ENCODE results near the gene LATS2. TPM values are rescaled to one million over a fixed set of nuclear protein-coding genes. Genes with fewer than 3 reads are reported as not detected.

The LATS2 gene
- total RNA-seq (10 to 100 TPM in 1 of 5 experiments, 1 to 10 TPM in 4; 1.3 to 11.9 (median 2.3) TPM), polyA plus RNA-seq (not detected), total RNA-seq (0.94 reads per million)

DNA sequence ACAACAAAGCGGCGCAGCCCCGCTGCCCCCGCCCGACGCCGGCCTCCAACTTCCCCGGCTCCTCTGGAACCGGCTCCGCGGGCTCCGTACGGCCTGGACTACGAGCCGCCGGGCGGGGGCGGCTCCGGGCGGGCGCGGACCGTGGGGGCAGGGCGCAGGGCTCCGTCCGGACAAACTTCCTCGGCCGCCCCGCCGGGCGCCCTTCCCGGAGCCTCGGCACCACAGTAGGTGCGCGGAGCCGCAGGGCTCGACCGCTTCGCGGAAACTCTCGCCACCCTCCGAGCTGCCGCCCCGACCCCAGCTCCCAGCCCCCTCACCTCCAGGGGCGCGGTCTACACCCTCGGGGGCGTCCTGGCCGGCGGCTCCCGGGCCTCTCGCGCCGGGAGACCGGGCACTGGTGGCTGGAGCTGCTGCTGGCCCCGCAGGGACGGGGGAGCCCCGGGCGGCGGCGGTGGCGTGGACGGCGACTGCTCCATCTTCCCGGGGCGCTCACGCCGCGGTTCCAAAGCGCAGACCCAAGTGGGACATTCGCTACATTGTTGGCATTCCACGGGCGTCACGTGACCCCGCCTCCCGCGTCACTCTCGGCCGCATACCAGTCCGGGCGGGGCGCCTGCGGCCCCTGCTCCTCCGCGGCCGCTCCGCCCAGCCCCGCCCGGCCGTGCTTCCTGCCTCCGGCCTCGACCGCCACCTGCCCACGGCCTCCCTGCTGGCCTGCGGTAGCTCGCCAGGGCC is at the start of gene LATS2:
LATS2 (minus strand) TSS at position 558 of the 735 bp plus-strand sequence. CDS start 15,560 bp downstream, outside the sequence.
- peak within 1 kb of the TSS in 2 of 9 donors; percentile 45 to 59 for H3K27ac Mint-ChIP-seq
- peaks cover 0 to 2% (median 0%) of the 10 kb centered on the region in 11 donors for H3K9me3 Mint-ChIP-seq
- Histone ChIP-seq H3K4me1 (ENCODE audit: control insufficient read depth in 2 of 2, insufficient read depth in 2 of 2, low read length in 2 of 2) (no peaks in the 10 kb centered on the region), H3K9me3 (ENCODE audit: control insufficient read depth in 2 of 3, low read length in 3 of 3) (no peaks in the 10 kb centered on the region), H3K36me3 (ENCODE audit: control insufficient read depth in 2 of 3, insufficient read depth in 3 of 3, low read length in 3 of 3) (no peaks in the 10 kb centered on the region), H3K27me3 (ENCODE audit: control insufficient read depth in 2 of 2, insufficient read depth in 2 of 2, low read length in 2 of 2) (peaks cover 0 to 6% of the 10 kb centered on the region in 2 donors), H3K27ac (ENCODE audit: low read depth, low read length) (no peak within 1 kb of the TSS), H3K4me3 (ENCODE audit: low read length) (peak within 1 kb of the TSS; percentile 57)
- DNase-seq (peak in 7 of 9 donors; percentile 10 to 69 (median 14)), ATAC-seq (peak; percentile 95)
- H3K4me1 Mint-ChIP-seq: peaks cover 3 to 7% (median 5%) of the 10 kb centered on the region in 7 donors
- H3K36me3 Mint-ChIP-seq: peaks cover 0 to 5% (median 0%) of the 10 kb centered on the region in 5 donors
- H3K27me3 Mint-ChIP-seq: peaks cover 14 to 68% (median 27%) of the 10 kb centered on the region in 5 donors
- intact Hi-C loops (cut with micrococcal nuclease): no loop called here
- CTCF ChIA-PET: no interaction called here
- POLR2A ChIA-PET: no interaction called here
- H3K4me3 Mint-ChIP-seq: peak within 1 kb of the TSS; percentile 72 to 90 (median 84)

DNA sequence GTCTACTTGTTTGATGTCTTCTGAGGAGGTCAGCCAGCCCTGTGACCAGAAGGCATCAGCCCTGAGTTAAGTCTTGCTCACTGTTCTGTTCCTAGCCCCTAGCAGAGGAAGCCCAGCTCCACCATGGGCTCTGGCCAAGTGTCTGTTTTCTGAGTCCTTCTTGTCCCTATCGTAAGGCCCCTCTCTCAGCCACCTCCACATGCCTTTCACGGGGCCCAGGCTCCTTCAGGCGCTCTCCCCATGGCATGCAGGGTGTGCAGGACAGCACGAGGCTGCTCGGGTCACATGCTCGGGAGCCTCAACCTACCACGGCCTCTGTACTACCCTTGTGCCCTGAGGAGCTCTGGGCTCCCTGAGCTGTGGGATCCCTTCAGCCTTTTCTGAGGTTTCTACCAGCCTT is 47.8 kb upstream of the LATS2 start:
- Mint-ChIP-seq H3K27me3 (peaks cover 0 to 2% (median 0%) of the 10 kb centered on the region in 5 donors), H3K4me3 (no peak overlapping the region), H3K36me3 (no peaks in the 10 kb centered on the region), H3K9me3 (no peaks in the 10 kb centered on the region), H3K4me1 (peaks cover 0 to 2% (median 0%) of the 10 kb centered on the region in 7 donors), H3K27ac (no peak overlapping the region)
- no peak for ATAC-seq
- Histone ChIP-seq H3K36me3 (ENCODE audit: control insufficient read depth in 2 of 3, insufficient read depth in 3 of 3, low read length in 3 of 3) (no peaks in the 10 kb centered on the region), H3K27ac (ENCODE audit: low read depth, low read length) (no peak overlapping the region), H3K4me3 (ENCODE audit: low read length) (no peak overlapping the region), H3K9me3 (ENCODE audit: control insufficient read depth in 2 of 3, low read length in 3 of 3) (no peaks in the 10 kb centered on the region), H3K4me1 (ENCODE audit: control insufficient read depth in 2 of 2, insufficient read depth in 2 of 2, low read length in 2 of 2) (no peaks in the 10 kb centered on the region), H3K27me3 (ENCODE audit: control insufficient read depth in 2 of 2, insufficient read depth in 2 of 2, low read length in 2 of 2) (no peaks in the 10 kb centered on the region)
- CTCF ChIA-PET: interaction anchor here (1.7 kb wide), 1 partner anchor 368 kb away, joined by 7 read pairs; no protein-coding TSS in a partner anchor
- POLR2A ChIA-PET: no interaction called here
- DNase-seq: no peak
- intact Hi-C loops (cut with micrococcal nuclease): no loop called here

DNA sequence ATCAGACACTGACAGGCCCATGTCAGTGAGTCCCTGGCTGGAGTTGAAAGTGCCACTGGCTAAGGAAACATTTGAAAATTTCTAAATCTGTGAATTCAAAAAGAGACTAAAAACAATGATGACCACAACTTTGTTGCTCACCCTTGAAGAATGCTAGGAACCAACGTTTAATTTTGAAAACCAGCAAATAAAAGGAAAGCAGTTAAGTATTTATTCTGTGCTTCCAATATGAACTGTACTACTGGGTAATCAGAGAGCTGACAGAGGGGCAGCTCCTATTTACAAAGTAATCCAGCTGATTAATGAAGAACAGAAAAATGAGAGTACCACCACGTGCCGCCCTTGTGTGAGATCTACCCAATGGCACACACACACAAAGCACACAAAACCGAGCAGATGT is 44.7 kb upstream of the LATS2 start:
- Histone ChIP-seq H3K27me3 (ENCODE audit: control insufficient read depth in 2 of 2, insufficient read depth in 2 of 2, low read length in 2 of 2) (no peaks in the 10 kb centered on the region), H3K27ac (ENCODE audit: low read depth, low read length) (no peak overlapping the region), H3K9me3 (ENCODE audit: control insufficient read depth in 2 of 3, low read length in 3 of 3) (no peaks in the 10 kb centered on the region), H3K36me3 (ENCODE audit: control insufficient read depth in 2 of 3, insufficient read depth in 3 of 3, low read length in 3 of 3) (no peaks in the 10 kb centered on the region), H3K4me1 (ENCODE audit: control insufficient read depth in 2 of 2, insufficient read depth in 2 of 2, low read length in 2 of 2) (no peaks in the 10 kb centered on the region), H3K4me3 (ENCODE audit: low read length) (no peak overlapping the region)
- Mint-ChIP-seq H3K4me3 (no peak overlapping the region), H3K4me1 (peaks cover 0 to 2% (median 0%) of the 10 kb centered on the region in 7 donors), H3K9me3 (peaks cover 0 to 2% (median 0%) of the 10 kb centered on the region in 11 donors), H3K27ac (no peak overlapping the region), H3K36me3 (no peaks in the 10 kb centered on the region), H3K27me3 (peaks cover 0 to 5% (median 0%) of the 10 kb centered on the region in 5 donors)
- DNase-seq: no peak
- intact Hi-C loops (cut with micrococcal nuclease): no loop called here
- ATAC-seq: no peak
- ChIA-PET POLR2A (no interaction called here), CTCF (no interaction called here)

GRCh38 chr13:21104199-21105019 is 43.0 kb upstream of the LATS2 start:
- intact Hi-C loops (cut with micrococcal nuclease): no loop called here
- ChIA-PET POLR2A (no interaction called here), CTCF (no interaction called here)
- Mint-ChIP-seq H3K9me3 (peaks cover 0 to 2% (median 0%) of the 10 kb centered on the region in 11 donors), H3K4me3 (no peak overlapping the region), H3K36me3 (no peaks in the 10 kb centered on the region), H3K27me3 (peaks cover 0 to 5% (median 0%) of the 10 kb centered on the region in 5 donors), H3K4me1 (no peaks in the 10 kb centered on the region), H3K27ac (no peak overlapping the region)
- DNase-seq (no peak), ATAC-seq (no peak)
- no peak overlapping the region for H3K27ac ChIP-seq (ENCODE audit: low read depth, low read length)
- H3K4me1 ChIP-seq (ENCODE audit: control insufficient read depth in 2 of 2, insufficient read depth in 2 of 2, low read length in 2 of 2): no peaks in the 10 kb centered on the region
- no peaks in the 10 kb centered on the region for H3K36me3 ChIP-seq (ENCODE audit: control insufficient read depth in 2 of 3, insufficient read depth in 3 of 3, low read length in 3 of 3)
- H3K4me3 ChIP-seq (ENCODE audit: low read length): no peak overlapping the region
- no peaks in the 10 kb centered on the region for H3K9me3 ChIP-seq (ENCODE audit: control insufficient read depth in 2 of 3, low read length in 3 of 3)
- H3K27me3 ChIP-seq (ENCODE audit: control insufficient read depth in 2 of 2, insufficient read depth in 2 of 2, low read length in 2 of 2): no peaks in the 10 kb centered on the region

DNA sequence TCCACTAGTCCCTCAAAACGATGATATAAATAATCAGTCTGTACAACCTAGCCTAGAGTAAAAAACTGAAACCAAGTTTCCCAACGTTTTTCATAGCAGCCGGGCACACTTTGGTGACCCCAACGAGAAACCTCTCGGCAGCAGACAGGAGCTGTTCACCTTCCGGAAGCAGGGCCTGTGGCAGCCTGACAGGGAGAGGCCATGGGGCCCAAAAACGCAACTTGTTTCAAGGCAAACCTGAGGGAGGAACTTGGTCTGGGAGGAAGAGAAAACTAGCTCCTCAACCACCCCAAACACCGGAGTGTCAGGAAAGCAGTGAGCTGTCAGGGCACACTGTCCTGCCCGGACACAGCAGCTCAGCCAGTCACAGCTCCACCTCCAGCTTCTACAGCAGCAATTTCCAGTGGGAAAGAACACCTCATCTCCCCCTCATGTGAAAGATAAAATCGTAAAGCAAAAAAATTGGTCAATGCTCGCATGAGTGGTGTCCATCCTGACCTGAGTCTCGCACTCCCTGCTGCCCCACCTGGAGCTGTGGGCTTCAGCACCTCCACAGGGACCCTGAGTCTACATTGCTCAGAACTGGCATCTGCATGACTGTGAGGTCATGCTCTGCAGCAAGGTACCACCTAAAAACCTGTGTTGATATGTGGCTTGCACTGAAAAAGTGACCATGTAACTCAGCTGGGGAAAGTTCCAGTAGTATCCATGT is 40.6 kb upstream of the LATS2 start:
- POLR2A ChIA-PET: no interaction called here
- Histone ChIP-seq H3K9me3 (ENCODE audit: control insufficient read depth in 2 of 3, low read length in 3 of 3) (no peaks in the 10 kb centered on the region), H3K27ac (ENCODE audit: low read depth, low read length) (no peak overlapping the region), H3K4me1 (ENCODE audit: control insufficient read depth in 2 of 2, insufficient read depth in 2 of 2, low read length in 2 of 2) (no peaks in the 10 kb centered on the region), H3K27me3 (ENCODE audit: control insufficient read depth in 2 of 2, insufficient read depth in 2 of 2, low read length in 2 of 2) (no peaks in the 10 kb centered on the region), H3K4me3 (ENCODE audit: low read length) (no peak overlapping the region), H3K36me3 (ENCODE audit: control insufficient read depth in 2 of 3, insufficient read depth in 3 of 3, low read length in 3 of 3) (no peaks in the 10 kb centered on the region)
- H3K4me1 Mint-ChIP-seq: no peaks in the 10 kb centered on the region
- H3K36me3 Mint-ChIP-seq: no peaks in the 10 kb centered on the region
- intact Hi-C loops (cut with micrococcal nuclease): no loop called here
- no peak overlapping the region for H3K27ac Mint-ChIP-seq
- H3K9me3 Mint-ChIP-seq: peaks cover 0 to 2% (median 0%) of the 10 kb centered on the region in 11 donors
- H3K27me3 Mint-ChIP-seq: peaks cover 0 to 5% (median 4%) of the 10 kb centered on the region in 5 donors
- DNase-seq (no peak), ATAC-seq (no peak)
- no peak overlapping the region for H3K4me3 Mint-ChIP-seq
- CTCF ChIA-PET: interaction anchor here (0.5 to 1.4 kb wide), 3 partner anchors 9 to 377 kb away, joined by 3 to 4 read pairs (median 3); no protein-coding TSS in a partner anchor

DNA sequence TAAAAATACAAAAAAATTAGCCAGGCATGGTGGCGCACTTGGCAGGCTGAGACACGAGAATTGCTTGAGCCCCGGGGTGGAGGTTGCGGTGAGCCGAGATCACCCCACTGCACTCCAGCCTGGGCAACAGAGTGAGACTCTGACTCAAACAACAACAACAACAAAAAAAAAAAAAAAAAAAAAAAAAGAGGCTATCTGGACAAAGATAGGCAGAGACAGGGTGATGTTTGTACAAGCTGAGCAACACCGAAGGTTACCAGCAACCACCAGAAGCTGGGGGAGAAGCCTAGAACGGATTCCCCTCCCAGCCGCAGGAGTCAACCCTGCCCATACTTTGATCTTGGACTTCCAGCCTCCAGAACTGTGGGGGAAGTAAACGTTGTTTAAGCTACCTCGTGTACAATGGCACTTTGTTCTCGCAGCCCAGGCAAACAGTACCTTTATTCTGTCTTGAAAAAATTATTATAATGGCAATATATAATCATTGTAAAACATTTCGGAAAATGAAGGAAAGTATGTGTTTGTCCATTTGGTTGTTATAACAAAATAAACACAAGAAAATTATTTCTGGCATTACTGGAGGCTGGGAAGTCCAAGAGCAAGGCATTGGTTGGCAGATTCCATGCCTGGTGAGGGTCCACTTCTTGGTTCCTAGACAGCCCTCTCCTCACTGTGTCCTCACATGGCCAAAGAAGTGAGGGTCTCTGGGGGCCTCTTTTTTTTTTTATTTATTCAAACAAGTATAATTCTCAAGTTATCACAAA is 39.8 kb upstream of the LATS2 start:
- Histone ChIP-seq H3K27ac (ENCODE audit: low read depth, low read length) (no peak overlapping the region), H3K36me3 (ENCODE audit: control insufficient read depth in 2 of 3, insufficient read depth in 3 of 3, low read length in 3 of 3) (no peaks in the 10 kb centered on the region), H3K27me3 (ENCODE audit: control insufficient read depth in 2 of 2, insufficient read depth in 2 of 2, low read length in 2 of 2) (no peaks in the 10 kb centered on the region), H3K4me1 (ENCODE audit: control insufficient read depth in 2 of 2, insufficient read depth in 2 of 2, low read length in 2 of 2) (no peaks in the 10 kb centered on the region), H3K4me3 (ENCODE audit: low read length) (no peak overlapping the region), H3K9me3 (ENCODE audit: control insufficient read depth in 2 of 3, low read length in 3 of 3) (no peaks in the 10 kb centered on the region)
- no peaks in the 10 kb centered on the region for H3K36me3 Mint-ChIP-seq
- peaks cover 0 to 5% (median 4%) of the 10 kb centered on the region in 5 donors for H3K27me3 Mint-ChIP-seq
- ChIA-PET POLR2A (no interaction called here), CTCF (interaction anchor here (1.4 kb wide), 1 partner anchor 10 kb away, joined by 4 read pairs; no protein-coding TSS in a partner anchor)
- peaks cover 0 to 2% (median 0%) of the 10 kb centered on the region in 11 donors for H3K9me3 Mint-ChIP-seq
- peak overlapping the region in 1 of 9 donors; percentile 30 for H3K27ac Mint-ChIP-seq
- no peaks in the 10 kb centered on the region for H3K4me1 Mint-ChIP-seq
- no peak overlapping the region for H3K4me3 Mint-ChIP-seq
- intact Hi-C loops (cut with micrococcal nuclease): no loop called here
- no peak for ATAC-seq
- DNase-seq: no peak
